Coronary artery (tissue), 2 donors: Measurements from ENCODE around the gene CCDC61.

ENCODE experiments used
- DNase-seq: peaks from one replicate; pipeline ENCODE4 v3.0.0-alpha.2; 2017; ENCODE audit warnings: low spot score
- H3K27ac ChIP-seq, 2 donors: fragments of 200-600 bp; sonication (generic); one replicate each; pipeline ENCODE4 v1.5.1; 2016 to 2019
- H3K4me3 ChIP-seq: fragments of 200-600 bp; sonication (generic); 2 replicates; pipeline ENCODE4 v1.5.1; 2016; ENCODE audit warnings: mild to moderate bottlenecking, moderate library complexity
- CTCF ChIP-seq: fragments of 200-600 bp; sonication (generic); IDR thresholded peaks from one replicate; pipeline ENCODE4 v1.5.1; 2019; ENCODE audit warnings: antibody characterized with exemption

The CCDC61 gene

GRCh38 chr19:45955905-45956608 is 39.2 kb upstream of the CCDC61 start:
- TF ChIP-seq CTCF = no peak
- H3K27ac ChIP-seq = peak overlapping the region in 1 of 2 donors; percentile 32
- no peak overlapping the region for H3K4me3 ChIP-seq
- no peak for DNase-seq

- TF ChIP-seq CTCF = no peak
- no peak for DNase-seq
- Histone ChIP-seq H3K27ac (peak overlapping the region in 1 of 2 donors; percentile 22), H3K4me3 (no peak overlapping the region)
Observed at GRCh38 chr19:45958320-45958719, 36.9 kb upstream of the CCDC61 start.

- peak overlapping the region in 1 of 2 donors; percentile 22 for H3K27ac ChIP-seq
- no peak overlapping the region for H3K4me3 ChIP-seq
- TF ChIP-seq CTCF = no peak
- DNase-seq = no peak
Observed at GRCh38 chr19:45958769-45959516, 36.3 kb upstream of the CCDC61 start.

GRCh38 chr19:45959517-45960025 is 35.7 kb upstream of the CCDC61 start:
- no peak overlapping the region for H3K4me3 ChIP-seq
- no peak for DNase-seq
- TF ChIP-seq CTCF = no peak
- H3K27ac ChIP-seq = peak overlapping the region in 1 of 2 donors; percentile 22

- H3K27ac ChIP-seq = peak overlapping the region in 1 of 2 donors; percentile 7
- no peak overlapping the region for H3K4me3 ChIP-seq
- DNase-seq = no peak
Observed at GRCh38 chr19:45960595-45961235, 34.6 kb upstream of the CCDC61 start.

GRCh38 chr19:45962021-45962420 is 33.2 kb upstream of the CCDC61 start:
- no peak for DNase-seq
- H3K4me3 ChIP-seq = no peak overlapping the region
- H3K27ac ChIP-seq = no peak overlapping the region
- no peak for TF ChIP-seq CTCF

More at GRCh38 chr19:45960595-45961235, 34.6 kb upstream of the CCDC61 start:
- no peak for TF ChIP-seq CTCF
